GM19043 (cell line): Measurements from ENCODE around the gene EPC2.
"Not testable (repeated sequence)": the region's sequence is repeated elsewhere in the genome, so short reads cannot be mapped to it uniquely, and the experiment has no call there.

ENCODE experiments used
- ATAC-seq: cut with Tn5 transposase; IDR thresholded peaks from one replicate; pipeline ENCODE4 v1.9.1; 2021; ENCODE audit warnings: low read depth; ENCODE audit not compliant: unreplicated experiment

Gene EPC2

GRCh38 chr2:148719941-148720436 lies 75.4 kb downstream of the EPC2 start:
- ATAC-seq = no peak

- no peak for ATAC-seq
Measured at GRCh38 chr2:148720501-148721001, 76.0 kb downstream of the EPC2 start.

- no peak for ATAC-seq
Measured at GRCh38 chr2:148721520-148721931, 77.0 kb downstream of the EPC2 start.

GRCh38 chr2:148721991-148722777 lies 77.6 kb downstream of the EPC2 start:
- ATAC-seq = no peak

GRCh38 chr2:148725564-148725963 lies 81.0 kb downstream of the EPC2 start:
- ATAC-seq = no peak

GRCh38 chr2:148726228-148726627 lies 81.7 kb downstream of the EPC2 start:
- peak; percentile 58 for ATAC-seq

GRCh38 chr2:148730085-148730484 lies 85.5 kb downstream of the EPC2 start:
- no peak for ATAC-seq

- no peak for ATAC-seq
Measured at GRCh38 chr2:148737742-148738141, 93.2 kb downstream of the EPC2 start.

- no peak for ATAC-seq
Measured at GRCh38 chr2:148739454-148740105, 95.0 kb downstream of the EPC2 start.

- ATAC-seq = no peak
Measured at GRCh38 chr2:148742373-148742772, 97.8 kb downstream of the EPC2 start.

- no peak for ATAC-seq
Measured at GRCh38 chr2:148745151-148745851, 100.8 kb downstream of the EPC2 start.

- ATAC-seq = no peak
Measured at GRCh38 chr2:148746973-148747372, 102.4 kb downstream of the EPC2 start.

- ATAC-seq = no peak
Measured at GRCh38 chr2:148751907-148752306, 107.4 kb downstream of the EPC2 start.

GRCh38 chr2:148752977-148753376 lies 108.4 kb downstream of the EPC2 start:
- ATAC-seq = no peak

- no peak for ATAC-seq
Measured at GRCh38 chr2:148754864-148755263, 110.3 kb downstream of the EPC2 start.

GRCh38 chr2:148756292-148756975 lies 111.9 kb downstream of the EPC2 start:
- ATAC-seq = no peak

- no peak for ATAC-seq
Measured at GRCh38 chr2:148764815-148765214, 120.3 kb downstream of the EPC2 start.

- ATAC-seq = no peak
Measured at GRCh38 chr2:148770047-148770446, 125.5 kb downstream of the EPC2 start.

GRCh38 chr2:148781544-148781943 lies 137.0 kb downstream of the EPC2 start:
- ATAC-seq = no peak

- no peak for ATAC-seq
Measured at GRCh38 chr2:148789059-148789458, 144.5 kb downstream of the EPC2 start.

- ATAC-seq = not testable (repeated sequence)
Measured at GRCh38 chr2:148790172-148790571, 145.6 kb downstream of the EPC2 start.
